Neural cell (in vitro differentiated cells): ENCODE data around the gene ADD1.

Source experiments
- CTCF ChIP-seq: fragments of 450-650 bp; IDR thresholded peaks from 2 replicates; pipeline ENCODE4 v1.5.1; 2014; ENCODE audit warnings: antibody characterized with exemption, mild to moderate bottlenecking, moderate library complexity; ENCODE audit not compliant: poor library complexity, severe bottlenecking
- EP300 ChIP-seq: fragments of 450-650 bp; conservative IDR thresholded peaks from 2 replicates; pipeline ENCODE4 v1.6.1; 2014; ENCODE audit warnings: antibody characterized with exemption, mild to moderate bottlenecking, moderate library complexity; ENCODE audit not compliant: poor library complexity, severe bottlenecking
- EZH2 ChIP-seq: fragments of 200-600, 300-800 bp; shearing (Covaris generic), sonication (generic); IDR thresholded peaks from 2 replicates; pipeline ENCODE4 v1.6.1; 2014; ENCODE audit warnings: antibody characterized with exemption, low read length, borderline replicate concordance, mild to moderate bottlenecking; ENCODE audit not compliant: insufficient read depth, poor library complexity, severe bottlenecking
- MXI1 ChIP-seq: fragments of 450-650 bp; conservative IDR thresholded peaks from 2 replicates; pipeline ENCODE4 v1.6.1; 2014; ENCODE audit warnings: antibody characterized with exemption, mild to moderate bottlenecking; ENCODE audit not compliant: poor library complexity, severe bottlenecking
- POLR2AphosphoS5 ChIP-seq: IDR thresholded peaks from 2 replicates; pipeline ENCODE4 v1.6.1; 2012
- RAD21 ChIP-seq: fragments of 450-650 bp; conservative IDR thresholded peaks from 2 replicates; pipeline ENCODE4 v1.6.1; 2014; ENCODE audit warnings: antibody characterized with exemption, mild to moderate bottlenecking, moderate library complexity
- REST ChIP-seq: IDR thresholded peaks from 2 replicates; pipeline ENCODE4 v1.6.1; 2012; ENCODE audit warnings: borderline replicate concordance
- SMC3 ChIP-seq: fragments of 450-650 bp; conservative IDR thresholded peaks from 2 replicates; pipeline ENCODE4 v1.6.1; 2014; ENCODE audit warnings: antibody characterized with exemption, mild to moderate bottlenecking, moderate library complexity; ENCODE audit not compliant: poor library complexity
- TAF1 ChIP-seq: IDR thresholded peaks from 2 replicates; pipeline ENCODE4 v1.6.1; 2012; ENCODE audit warnings: low read depth

- TF ChIP-seq CTCF (no peak), EZH2 (no peak), EP300 (no peak), MXI1 (no peak), POLR2AphosphoS5 (no peak), REST (no peak), SMC3 (no peak), RAD21 (no peak), TAF1 (no peak)
Measured at GRCh38 chr4:2800691-2801596, 42.7 kb upstream of the ADD1 start.
